GM18909 (cell line): Measurements from ENCODE around the gene SSH3.

Experiments
- ATAC-seq: cut with Tn5 transposase; IDR thresholded peaks from one replicate; pipeline ENCODE4 v1.9.1; 2021; ENCODE audit warnings: mild to moderate bottlenecking; ENCODE audit not compliant: unreplicated experiment, poor library complexity

Gene SSH3

GRCh38 chr11:67356387-67356863 lies 53.1 kb downstream of the SSH3 start:
- no peak for ATAC-seq

GRCh38 chr11:67356864-67357561 lies 53.7 kb downstream of the SSH3 start:
- no peak for ATAC-seq

DNA sequence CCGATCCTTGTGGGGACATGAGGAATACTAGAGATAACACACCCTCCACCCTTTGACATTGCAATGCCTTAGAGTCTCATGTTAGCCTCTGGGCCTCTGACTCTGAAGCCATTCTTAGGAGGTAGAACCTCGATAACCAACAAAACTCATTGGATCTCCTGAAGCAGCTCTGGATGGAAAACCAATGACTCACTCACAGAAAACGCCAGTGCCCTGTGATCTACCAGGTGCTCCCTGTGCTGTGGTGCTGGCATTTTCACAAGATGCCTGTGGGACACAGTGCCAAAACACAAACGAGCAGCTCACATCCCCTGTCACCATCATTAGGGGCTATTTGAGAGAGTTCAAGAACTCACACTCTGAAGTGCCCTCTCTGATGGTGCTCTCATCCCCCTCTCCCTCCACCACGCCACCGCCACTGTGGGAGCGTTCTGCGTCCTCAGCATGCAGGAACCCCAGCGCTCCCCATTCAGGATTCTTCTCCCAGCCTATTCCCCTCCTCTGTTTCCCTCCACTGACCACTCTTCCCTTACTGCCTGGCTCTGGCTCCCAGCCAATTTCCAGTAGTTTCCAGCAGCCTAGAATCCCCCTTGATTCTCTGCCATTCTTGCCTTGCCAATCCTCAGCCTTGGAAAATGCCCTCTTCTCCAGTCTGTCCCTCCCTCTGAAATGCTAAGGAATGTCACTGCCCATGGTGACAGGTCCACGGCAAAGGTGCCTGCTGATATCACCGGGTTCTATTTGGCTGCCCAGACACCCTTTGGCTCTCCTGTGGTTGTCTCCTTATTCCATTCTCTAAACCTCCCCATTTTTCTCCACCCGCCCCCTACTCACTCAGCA lies 54.7 kb downstream of the SSH3 start:
- no peak for ATAC-seq
